HepG2 (cell line): ENCODE results near the gene RNASE8. TPM values are rescaled to one million over a fixed set of nuclear protein-coding genes. Genes with fewer than 3 reads are reported as not detected.
A peak's percentile ranks its signal among the peaks of the same experiment; 100 is the strongest.

Source experiments
- ATF7 ChIP-seq, 2 experiments: fragments of 450-650 bp in 1 of 2; sonication (generic) in 1 of 2; formaldehyde crosslinking in 1 of 2; IDR thresholded peaks; 2 replicates each; pipeline versions ENCODE4 v1.4.0 to v1.6.1; 2016 to 2020; ENCODE audit warnings: antibody characterized with exemption in 1 of 2, mild to moderate bottlenecking in 1 of 2, missing genetic modification reagents in 1 of 2
- FOXK2 ChIP-seq: fragments of 450-650 bp; IDR thresholded peaks from 2 replicates; pipeline ENCODE4 v1.6.1; 2016
- GLMP ChIP-seq: sonication (generic); formaldehyde crosslinking; IDR thresholded peaks from 2 replicates; pipeline ENCODE4 v1.9.0; 2021; ENCODE audit warnings: missing genetic modification reagents, mild to moderate bottlenecking, borderline replicate concordance
- KDM5B ChIP-seq: sonication (generic); formaldehyde crosslinking; IDR thresholded peaks from 2 replicates; pipeline ENCODE4 v1.4.0; 2020; ENCODE audit warnings: missing genetic modification reagents, mild to moderate bottlenecking, borderline replicate concordance
- MAFF ChIP-seq: IDR thresholded peaks from 2 replicates; pipeline ENCODE4 v1.6.1; 2011; ENCODE audit warnings: low read depth, low read length, improper control_type of control experiment
- MAFK ChIP-seq, 2 experiments: IDR thresholded peaks in 1 of 2; conservative IDR thresholded peaks in 1 of 2; 2 replicates each; pipeline ENCODE4 v1.6.1; 2011; ENCODE audit warnings: improper control_type of control experiment in 2 of 2, low read length in 2 of 2
- MXD4 ChIP-seq: IDR thresholded peaks from 2 replicates; pipeline ENCODE4 v1.6.1; 2016; ENCODE audit warnings: mild to moderate bottlenecking, missing biosample characterization, missing genetic modification reagents
- NR2C2 ChIP-seq: sonication (generic); formaldehyde crosslinking; IDR thresholded peaks from 2 replicates; pipeline ENCODE4 v1.4.0; 2020; ENCODE audit warnings: missing genetic modification reagents, mild to moderate bottlenecking, moderate library complexity, borderline replicate concordance
- POGZ ChIP-seq: sonication (generic); formaldehyde crosslinking; IDR thresholded peaks from 2 replicates; pipeline ENCODE4 v1.4.0; 2020; ENCODE audit warnings: mild to moderate bottlenecking, missing genetic modification reagents
- PREB ChIP-seq: sonication (generic); formaldehyde crosslinking; IDR thresholded peaks from 2 replicates; pipeline ENCODE4 v1.4.0; 2020; ENCODE audit warnings: missing genetic modification reagents
- SNAI1 ChIP-seq: sonication (generic); formaldehyde crosslinking; IDR thresholded peaks from 2 replicates; pipeline ENCODE4 v1.5.0; 2020; ENCODE audit warnings: mild to moderate bottlenecking, missing genetic modification reagents, borderline replicate concordance
- TBX3 ChIP-seq: fragments of 450-650 bp; IDR thresholded peaks from 2 replicates; pipeline ENCODE4 v1.6.1; 2017; ENCODE audit warnings: antibody characterized with exemption, mild to moderate bottlenecking, inconsistent platforms, borderline replicate concordance
- TFAP4 ChIP-seq: sonication (generic); IDR thresholded peaks from 2 replicates; pipeline ENCODE4 v1.6.1; 2016; ENCODE audit warnings: low read depth, borderline replicate concordance
- ZBTB38 ChIP-seq: sonication (generic); formaldehyde crosslinking; IDR thresholded peaks from 2 replicates; pipeline ENCODE4 v1.5.1; 2020; ENCODE audit warnings: mild to moderate bottlenecking, missing genetic modification reagents
- ZFP90 ChIP-seq: sonication (generic); formaldehyde crosslinking; IDR thresholded peaks from 2 replicates; pipeline ENCODE4 v1.8.0; 2022; ENCODE audit warnings: missing genetic modification reagents, mild to moderate bottlenecking, inconsistent platforms, borderline replicate concordance
- ZNF12 ChIP-seq: sonication (generic); formaldehyde crosslinking; IDR thresholded peaks from 2 replicates; pipeline ENCODE4 v1.5.0; 2020; ENCODE audit warnings: missing genetic modification reagents
- ZNF251 ChIP-seq: sonication (generic); formaldehyde crosslinking; IDR thresholded peaks from 2 replicates; pipeline ENCODE4 v1.9.0; 2021; ENCODE audit warnings: mild to moderate bottlenecking, missing genetic modification reagents
- ZNF30 ChIP-seq: sonication (generic); formaldehyde crosslinking; IDR thresholded peaks from 2 replicates; pipeline ENCODE4 v1.5.0; 2020; ENCODE audit warnings: mild to moderate bottlenecking, missing genetic modification reagents
- ZNF317 ChIP-seq: sonication (generic); formaldehyde crosslinking; IDR thresholded peaks from 2 replicates; pipeline ENCODE4 v1.5.0; 2020; ENCODE audit warnings: mild to moderate bottlenecking, missing genetic modification reagents
- ZNF615 ChIP-seq: sonication (generic); formaldehyde crosslinking; IDR thresholded peaks from 2 replicates; pipeline ENCODE4 v1.5.0; 2020; ENCODE audit warnings: mild to moderate bottlenecking, missing genetic modification reagents, borderline replicate concordance
- ZSCAN30 ChIP-seq: sonication (generic); formaldehyde crosslinking; IDR thresholded peaks from 2 replicates; pipeline ENCODE4 v1.5.0; 2020; ENCODE audit warnings: mild to moderate bottlenecking, missing genetic modification reagents
- polyA plus RNA-seq, 8 experiments: library from polyadenylated mRNA; depleted of rRNA in 3 of 8; stranded (reverse) in 7 of 8; unstranded in 1 of 8; fragments of >200 nt; fragmentation: Illumina TruSeq in 4 of 8; extraction: Trizol in 4 of 8; gene quantifications; 2 replicates each; pipeline versions ENCODE4 v1.2.1 to v1.2.3, GENCODE V29; 2011 to 2016; ENCODE audit warnings: low read depth in 4 of 8, missing spikeins in 1 of 8, mixed read lengths in 1 of 8; ENCODE audit not compliant: insufficient read depth in 1 of 8
- total RNA-seq, 5 experiments: library from RNA; depleted of rRNA; stranded (reverse); fragments of >200 nt; fragmentation: Illumina TruSeq; extraction: Trizol; gene quantifications; 2 replicates each; pipeline ENCODE4 v1.2.3, GENCODE V29; 2016; ENCODE audit warnings: low read depth in 1 of 5
- TF ChIP-seq, protein P1 (sequence below), 2 experiments: sonication (generic) in 1 of 2; formaldehyde crosslinking in 1 of 2; IDR thresholded peaks; 2 replicates each; pipeline versions ENCODE4 v1.4.0 to v1.6.1; 2018 to 2020; ENCODE audit warnings: missing genetic modification reagents in 2 of 2, borderline replicate concordance in 1 of 2, low read depth in 1 of 2, mild to moderate bottlenecking in 1 of 2, missing biosample characterization in 1 of 2
- TF ChIP-seq, protein P2 (sequence below): sonication (generic); formaldehyde crosslinking; IDR thresholded peaks from 2 replicates; pipeline ENCODE4 v1.4.0; 2020; ENCODE audit warnings: missing genetic modification reagents

The RNASE8 gene
- total and polyA plus RNA-seq, 2 of the 13 experiments (the other 11 are each of a cell fraction or from before 2014, with no cell fraction given): not detected

DNA sequence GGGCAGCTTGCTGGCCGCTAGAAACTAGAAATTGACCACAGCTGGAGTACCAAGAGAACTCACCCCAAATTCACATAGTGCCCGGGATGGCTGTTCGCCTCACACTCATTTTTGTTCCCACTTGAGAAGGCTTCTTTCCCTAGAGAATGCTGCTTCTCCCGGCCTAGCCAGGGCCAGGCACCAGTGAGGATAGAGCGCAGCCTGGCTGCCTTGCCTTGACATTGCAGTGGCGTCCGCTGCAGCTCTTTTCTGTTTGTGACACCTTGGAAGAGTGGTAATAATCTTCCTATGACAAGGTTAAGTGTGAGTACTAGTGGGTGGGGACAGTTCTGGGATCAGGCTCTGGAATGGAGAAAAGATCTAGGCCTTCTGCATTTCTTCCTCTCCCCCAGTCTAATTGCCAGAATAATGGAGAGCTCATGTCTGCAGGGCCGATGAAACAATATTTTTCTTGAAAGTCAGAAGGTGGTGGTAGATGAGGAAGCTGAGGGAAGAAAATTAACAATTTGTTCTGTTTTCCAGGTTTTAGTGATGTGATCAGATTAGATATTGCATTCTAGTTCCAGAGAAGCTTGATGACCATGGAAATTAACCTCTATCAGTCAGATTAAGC, 46.9 kb downstream of the RNASE8 start (continued):
- TF ChIP-seq KDM5B (CRISPR knock-in tag): no peak
- TF ChIP-seq FOXK2: no peak
- 0 out of 2 replicates have a peak, but pooled peaks have one; percentile 2 for TF ChIP-seq MAFF
- no peak for TF ChIP-seq ZFP90 (CRISPR knock-in tag)
- TF ChIP-seq NR2C2 (CRISPR knock-in tag): peak; percentile 56; the same call in 1 of the 2 replicates
- TF ChIP-seq TFAP4: peak; percentile 59; the same call in 1 of the 2 replicates
- no peak; the same call in 1 of the 2 replicates for TF ChIP-seq ZNF30 (CRISPR knock-in tag)
- no peak for TF ChIP-seq ATF7 (IDR thresholded peaks at IDR 0.05)
- no peak for TF ChIP-seq ATF7 (CRISPR knock-in tag; IDR thresholded peaks at IDR 0.05)
- TF ChIP-seq SNAI1 (CRISPR knock-in tag): 0 out of 2 replicates have a peak, but pooled peaks have one; percentile 59
- TF ChIP-seq ZBTB38 (CRISPR knock-in tag): no peak
- TF ChIP-seq, protein P1, sequence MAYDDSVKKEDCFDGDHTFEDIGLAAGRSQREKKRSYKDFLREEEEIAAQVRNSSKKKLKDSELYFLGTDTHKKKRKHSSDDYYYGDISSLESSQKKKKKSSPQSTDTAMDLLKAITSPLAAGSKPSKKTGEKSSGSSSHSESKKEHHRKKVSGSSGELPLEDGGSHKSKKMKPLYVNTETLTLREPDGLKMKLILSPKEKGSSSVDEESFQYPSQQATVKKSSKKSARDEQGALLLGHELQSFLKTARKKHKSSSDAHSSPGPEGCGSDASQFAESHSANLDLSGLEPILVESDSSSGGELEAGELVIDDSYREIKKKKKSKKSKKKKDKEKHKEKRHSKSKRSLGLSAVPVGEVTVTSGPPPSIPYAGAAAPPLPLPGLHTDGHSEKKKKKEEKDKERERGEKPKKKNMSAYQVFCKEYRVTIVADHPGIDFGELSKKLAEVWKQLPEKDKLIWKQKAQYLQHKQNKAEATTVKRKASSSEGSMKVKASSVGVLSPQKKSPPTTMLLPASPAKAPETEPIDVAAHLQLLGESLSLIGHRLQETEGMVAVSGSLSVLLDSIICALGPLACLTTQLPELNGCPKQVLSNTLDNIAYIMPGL (CRISPR knock-in tag; IDR thresholded peaks at IDR 0.05; ENCODE audit: borderline replicate concordance in 1 of 2, low read depth in 1 of 2): peak in 1 of 2 experiments; percentile 86; a peak in 3 of 4 replicates
- TF ChIP-seq TBX3: no peak
- TF ChIP-seq MXD4 (CRISPR knock-in tag): peak; percentile 49; the same call in 1 of the 2 replicates
- TF ChIP-seq, protein P2, sequence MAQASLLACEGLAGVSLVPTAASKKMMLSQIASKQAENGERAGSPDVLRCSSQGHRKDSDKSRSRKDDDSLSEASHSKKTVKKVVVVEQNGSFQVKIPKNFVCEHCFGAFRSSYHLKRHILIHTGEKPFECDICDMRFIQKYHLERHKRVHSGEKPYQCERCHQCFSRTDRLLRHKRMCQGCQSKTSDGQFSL (CRISPR knock-in tag): no peak
- TF ChIP-seq GLMP (CRISPR knock-in tag): no peak
- no peak for TF ChIP-seq MAFK (conservative IDR thresholded peaks at IDR 0.05 in 1 of 2, IDR thresholded peaks at IDR 0.05 in 1 of 2; ENCODE audit: low read length in 2 of 2)
- TF ChIP-seq ZNF317 (CRISPR knock-in tag): peak; percentile 80; the same call in 1 of the 2 replicates
- TF ChIP-seq ZNF251 (CRISPR knock-in tag): no peak
- TF ChIP-seq POGZ (CRISPR knock-in tag): 0 out of 2 replicates have a peak, but pooled peaks have one; percentile 33
- TF ChIP-seq ZNF12 (CRISPR knock-in tag): no peak
- no peak; the same call in 1 of the 2 replicates for TF ChIP-seq ZNF615 (CRISPR knock-in tag)
- 0 out of 2 replicates have a peak, but pooled peaks have one; percentile 35 for TF ChIP-seq ZSCAN30
- no peak for TF ChIP-seq PREB (CRISPR knock-in tag)
